CD4-positive, alpha-beta T cell treated with Interleukin-12 subunit alpha and Interleukin-12 subunit beta, for 1 hour (primary cell): Measurements from ENCODE around the gene CTCF.

ENCODE experiments used
- DNase-seq: peaks from one replicate; pipeline ENCODE4 v3.0.0-alpha.2; 2020

Gene CTCF

DNA sequence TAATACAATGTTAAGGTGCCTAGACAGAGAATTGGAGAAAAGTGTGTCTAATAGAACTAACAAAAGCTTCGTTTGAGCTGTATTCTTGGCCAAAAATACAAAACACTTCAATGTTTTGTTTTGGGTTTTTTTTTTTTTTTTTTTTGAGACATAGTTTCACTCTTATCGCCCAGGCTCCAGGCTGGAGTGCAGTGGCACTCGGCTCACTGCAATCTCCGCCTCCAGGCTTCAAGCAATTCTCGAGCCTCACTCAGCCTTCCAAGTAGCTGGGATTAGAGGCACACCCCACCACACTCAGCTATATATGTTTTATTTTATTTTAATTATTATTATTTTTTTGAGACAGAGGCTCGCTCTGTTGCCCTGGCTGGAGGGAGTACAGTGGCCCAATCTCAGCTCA, 44.3 kb downstream of the CTCF start:
- no peak for DNase-seq

DNA sequence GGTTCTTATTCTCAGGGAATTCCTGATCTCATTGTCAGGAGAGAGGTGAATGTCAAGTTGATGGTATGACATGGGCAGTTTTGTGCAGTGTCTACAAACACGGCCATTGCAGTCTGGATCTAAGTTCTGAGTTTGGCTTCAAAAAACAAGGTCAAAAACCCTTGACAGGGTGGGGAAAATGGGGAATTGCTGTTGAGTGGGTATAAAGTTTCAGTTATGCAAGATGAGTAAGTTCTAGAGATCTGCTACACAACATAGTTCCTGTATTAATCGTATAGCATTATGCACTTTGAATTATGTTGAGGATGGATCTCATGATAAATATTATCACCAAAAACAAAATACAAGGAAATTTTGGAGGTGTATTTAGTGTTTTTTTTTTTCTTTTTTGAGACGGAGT, 46.0 kb downstream of the CTCF start:
- no peak for DNase-seq

DNA sequence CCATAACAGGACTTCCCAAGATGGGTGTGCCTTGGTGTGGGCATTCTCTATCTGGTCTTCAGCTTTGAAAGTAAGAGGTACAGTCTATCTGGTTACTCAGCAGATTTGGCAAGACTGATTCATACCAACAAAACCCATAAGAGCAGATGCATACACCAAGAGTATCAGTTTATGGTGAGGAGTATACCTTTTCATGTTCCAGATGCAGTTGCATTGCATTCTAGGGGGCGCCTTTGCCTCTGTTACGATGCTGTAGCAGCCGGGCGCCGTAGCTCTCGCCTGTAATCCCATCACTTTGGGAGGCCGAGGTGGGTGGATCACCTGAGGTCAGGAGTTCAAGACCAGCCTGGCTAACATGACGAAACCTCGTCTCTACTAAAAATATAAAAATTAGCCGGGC, 51.5 kb downstream of the CTCF start:
- DNase-seq, result no peak

DNA sequence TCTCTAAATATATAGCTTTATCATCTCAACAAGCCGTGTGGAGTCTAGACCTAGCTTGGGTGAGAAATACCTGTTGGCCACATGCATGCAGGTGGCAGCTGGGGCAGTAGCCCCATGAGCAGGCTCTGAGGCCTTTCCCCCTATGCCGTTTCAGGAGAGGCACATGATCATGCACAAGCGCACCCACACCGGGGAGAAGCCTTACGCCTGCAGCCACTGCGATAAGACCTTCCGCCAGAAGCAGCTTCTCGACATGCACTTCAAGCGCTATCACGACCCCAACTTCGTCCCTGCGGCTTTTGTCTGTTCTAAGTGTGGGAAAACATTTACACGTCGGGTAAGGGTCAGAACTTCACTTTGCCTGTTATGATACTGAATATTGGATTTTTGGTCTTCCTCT, 65.9 kb downstream of the CTCF start:
- DNase-seq, result no peak

DNA sequence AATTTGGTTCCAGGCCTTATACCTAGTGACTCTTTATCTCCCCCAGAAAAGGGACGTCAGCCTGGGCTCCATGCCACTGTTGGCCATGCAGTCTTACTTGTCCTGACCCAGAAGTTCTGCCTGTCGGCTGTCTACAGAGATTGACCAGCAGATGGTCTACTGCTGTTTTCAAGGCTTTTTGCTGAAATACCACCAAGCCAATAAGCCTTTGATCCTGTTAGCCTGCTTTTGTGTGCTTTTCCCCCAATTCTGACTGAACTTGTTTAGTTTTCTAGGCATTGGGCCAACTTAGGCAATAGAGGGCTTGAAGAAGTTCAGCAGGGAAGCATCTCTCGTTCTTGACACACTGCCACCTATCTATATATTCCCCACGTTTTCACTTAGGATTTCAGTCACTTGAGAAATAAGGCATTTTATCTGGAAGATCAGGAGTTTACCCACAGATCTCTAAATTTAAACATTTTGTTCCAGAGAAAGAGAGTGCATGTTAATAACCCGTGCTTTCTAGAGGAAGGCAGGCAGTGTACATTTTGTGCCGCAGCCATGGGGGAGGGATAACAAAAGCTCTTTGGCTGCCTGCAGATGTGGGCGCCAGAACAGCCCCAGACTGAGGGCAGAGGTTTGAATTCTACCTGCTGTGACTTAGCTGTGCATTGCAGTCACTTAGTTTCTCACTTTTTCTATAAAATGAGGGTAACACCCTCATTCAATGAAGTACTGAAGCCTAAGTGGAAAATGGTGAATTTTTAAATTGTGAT, 70.3 kb downstream of the CTCF start:
- DNase-seq, result no peak

DNA sequence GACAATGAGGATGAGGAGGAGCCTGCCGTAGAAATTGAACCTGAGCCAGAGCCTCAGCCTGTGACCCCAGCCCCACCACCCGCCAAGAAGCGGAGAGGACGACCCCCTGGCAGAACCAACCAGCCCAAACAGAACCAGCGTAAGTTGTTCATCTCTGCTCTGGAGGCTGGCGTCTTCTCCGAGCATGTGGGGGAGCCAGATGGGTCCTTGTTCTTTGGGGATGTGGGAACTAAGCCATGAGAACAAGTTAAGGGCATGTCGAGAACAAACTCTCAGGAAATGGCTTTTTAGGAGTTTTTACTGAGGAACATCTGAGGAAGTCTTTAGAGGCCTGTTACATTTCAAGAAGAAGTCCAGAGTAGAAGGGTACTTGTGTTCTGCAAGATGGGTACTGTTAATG, 74.4 kb downstream of the CTCF start:
- no peak for DNase-seq

DNA sequence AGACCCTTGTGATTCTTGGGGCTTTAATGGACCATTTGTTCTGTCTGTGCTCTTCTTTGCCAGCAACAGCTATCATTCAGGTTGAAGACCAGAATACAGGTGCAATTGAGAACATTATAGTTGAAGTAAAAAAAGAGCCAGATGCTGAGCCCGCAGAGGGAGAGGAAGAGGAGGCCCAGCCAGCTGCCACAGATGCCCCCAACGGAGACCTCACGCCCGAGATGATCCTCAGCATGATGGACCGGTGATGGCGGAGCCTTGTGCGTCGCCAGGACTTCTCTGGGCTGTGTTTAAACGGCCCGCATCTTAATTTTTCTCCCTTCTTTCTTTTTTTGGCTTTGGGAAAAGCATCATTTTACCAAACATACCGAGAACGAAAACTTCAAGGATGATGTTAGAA, 75.3 kb downstream of the CTCF start:
- no peak for DNase-seq

DNA sequence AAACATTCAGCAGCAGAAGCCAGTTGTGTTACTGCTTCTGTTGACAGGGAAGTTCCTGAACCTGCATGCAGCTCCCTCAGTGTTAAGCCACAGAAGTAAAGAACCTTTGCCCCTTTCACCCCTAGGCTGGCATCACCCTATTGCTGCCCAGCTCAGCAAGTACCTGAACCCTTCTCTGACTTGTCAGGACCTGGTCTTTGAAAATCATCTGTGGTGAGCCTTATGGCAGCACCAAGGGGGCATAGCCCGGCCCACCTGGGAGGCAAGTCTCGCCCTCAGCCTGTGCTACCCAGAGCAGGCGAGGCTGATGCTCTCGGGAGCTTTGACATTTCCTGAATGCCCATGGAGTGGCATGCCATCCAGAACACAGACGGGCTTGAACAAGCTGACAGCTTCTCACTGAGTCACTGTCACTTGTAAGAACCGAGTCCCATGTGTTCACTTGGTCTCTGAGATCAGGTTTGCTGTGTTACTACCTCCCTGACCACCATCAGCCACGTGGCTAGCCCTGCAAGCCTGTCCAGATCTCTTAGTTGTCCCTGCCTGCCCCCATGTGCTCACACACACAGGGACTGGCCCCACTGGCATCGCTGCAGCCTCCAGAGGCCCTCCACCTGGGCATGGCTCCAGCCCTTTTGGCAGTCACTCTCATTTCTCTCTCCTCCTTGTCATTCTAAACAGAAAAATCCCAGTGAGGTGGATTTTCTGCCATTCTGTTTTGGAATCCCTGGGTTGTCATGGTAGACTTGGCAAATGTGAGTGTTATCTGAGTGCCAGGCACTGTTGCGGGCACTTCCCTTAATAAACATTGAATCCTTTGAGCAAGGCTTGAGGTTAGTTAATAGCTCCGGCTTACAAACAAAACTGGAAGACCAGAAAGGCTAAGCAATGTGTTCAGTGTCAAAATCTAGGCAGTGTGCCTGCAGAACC, 79.7 kb downstream of the CTCF start:
- no peak for DNase-seq

DNA sequence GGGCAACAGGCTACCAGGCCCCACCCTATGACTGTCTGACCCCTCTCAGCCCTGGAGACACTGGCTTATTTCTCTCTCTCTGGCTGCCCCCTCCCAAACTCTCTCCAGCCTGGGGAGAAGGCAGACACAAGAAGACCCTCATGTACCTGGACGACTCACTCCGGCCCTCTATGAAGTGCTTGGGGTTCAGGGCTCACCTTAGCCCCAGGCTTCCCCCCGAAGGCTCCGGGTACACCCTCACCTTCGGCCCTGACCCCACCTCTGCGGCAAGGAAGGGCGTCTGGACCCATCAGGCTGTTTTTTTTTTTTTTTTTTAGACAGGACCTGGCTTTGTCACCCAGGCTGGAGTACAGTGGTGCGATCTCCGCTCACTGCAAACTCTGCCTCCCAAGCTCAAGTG, 81.7 kb downstream of the CTCF start:
- DNase-seq, result no peak

DNA sequence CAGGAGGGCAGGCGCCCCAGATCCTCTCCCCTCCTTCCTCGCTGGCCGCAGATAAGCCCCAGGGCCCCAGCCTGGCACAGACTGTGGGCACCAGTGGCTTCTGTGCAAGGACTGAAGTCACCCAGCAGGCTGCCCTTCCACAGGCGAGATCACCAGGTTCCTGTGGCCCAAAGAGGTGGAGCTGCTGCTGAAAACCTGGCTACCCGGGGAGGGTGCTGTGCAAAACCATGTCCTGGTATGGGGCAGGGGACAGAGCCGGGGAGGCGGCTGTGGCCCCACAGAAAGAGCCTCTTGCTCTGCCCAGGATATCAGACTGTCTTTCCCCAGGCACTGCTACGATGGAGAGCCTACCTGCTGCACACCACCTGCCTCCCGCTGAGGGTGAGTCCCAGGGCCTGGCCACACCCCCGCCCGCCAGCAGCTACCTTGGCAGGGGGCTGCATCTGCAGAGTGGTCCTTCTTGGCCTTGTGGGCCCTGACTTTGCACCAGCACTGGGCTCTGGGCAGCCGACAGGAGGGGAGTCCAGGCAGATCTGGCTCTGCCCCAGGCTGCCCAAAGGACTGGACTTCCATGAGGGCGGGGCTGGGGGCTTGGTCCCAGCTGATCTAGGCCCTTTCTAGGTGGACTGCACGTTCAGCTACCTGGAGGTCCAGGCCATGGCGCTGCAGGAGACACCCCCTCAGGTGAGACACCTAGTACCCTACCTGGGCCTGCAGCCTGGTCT, 83.2 kb downstream of the CTCF start:
- DNase-seq, result no peak

DNA sequence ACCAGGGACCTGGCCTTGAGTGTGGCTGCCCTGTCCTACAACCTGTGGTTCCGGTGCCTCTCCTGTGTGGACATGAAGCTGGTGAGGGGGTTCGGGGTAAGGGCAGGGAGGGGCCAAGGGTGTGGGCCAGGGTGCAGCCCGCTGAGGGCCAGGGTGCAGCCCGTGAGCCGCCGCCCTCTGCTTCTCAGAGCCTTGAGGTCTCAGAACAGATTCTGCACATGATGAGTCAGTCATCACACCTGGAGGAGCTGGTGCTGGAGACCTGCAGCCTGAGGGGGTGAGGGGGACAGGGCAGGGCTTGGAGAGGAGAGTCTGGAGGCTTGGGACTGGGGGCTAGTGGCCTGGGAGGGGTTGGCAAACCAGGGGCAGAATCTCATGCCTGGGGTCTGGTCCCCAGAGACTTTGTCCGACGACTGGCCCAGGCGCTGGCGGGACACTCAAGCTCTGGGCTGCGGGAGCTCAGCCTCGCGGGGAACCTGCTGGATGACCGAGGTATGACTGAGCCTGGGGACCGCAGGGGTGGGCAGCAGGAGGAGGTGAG, 84.9 kb downstream of the CTCF start:
- no peak for DNase-seq

DNA sequence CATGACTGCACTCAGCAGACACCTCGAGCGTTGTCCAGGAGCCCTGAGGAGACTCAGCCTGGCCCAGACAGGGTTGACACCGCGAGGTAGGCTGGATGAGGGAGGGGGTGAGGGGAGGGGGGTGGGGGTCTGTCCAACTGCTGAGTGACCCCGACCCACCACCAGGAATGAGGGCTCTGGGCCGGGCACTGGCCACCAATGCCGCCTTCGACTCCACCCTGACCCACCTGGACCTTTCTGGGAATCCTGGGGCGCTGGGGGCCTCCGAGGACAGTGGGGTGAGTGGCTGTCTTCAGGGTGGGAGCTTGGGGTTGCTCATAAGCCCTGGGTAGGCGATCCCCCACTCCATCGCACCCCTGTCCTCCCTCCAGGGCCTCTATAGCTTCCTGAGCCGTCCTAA, 85.4 kb downstream of the CTCF start:
- no peak for DNase-seq

DNA sequence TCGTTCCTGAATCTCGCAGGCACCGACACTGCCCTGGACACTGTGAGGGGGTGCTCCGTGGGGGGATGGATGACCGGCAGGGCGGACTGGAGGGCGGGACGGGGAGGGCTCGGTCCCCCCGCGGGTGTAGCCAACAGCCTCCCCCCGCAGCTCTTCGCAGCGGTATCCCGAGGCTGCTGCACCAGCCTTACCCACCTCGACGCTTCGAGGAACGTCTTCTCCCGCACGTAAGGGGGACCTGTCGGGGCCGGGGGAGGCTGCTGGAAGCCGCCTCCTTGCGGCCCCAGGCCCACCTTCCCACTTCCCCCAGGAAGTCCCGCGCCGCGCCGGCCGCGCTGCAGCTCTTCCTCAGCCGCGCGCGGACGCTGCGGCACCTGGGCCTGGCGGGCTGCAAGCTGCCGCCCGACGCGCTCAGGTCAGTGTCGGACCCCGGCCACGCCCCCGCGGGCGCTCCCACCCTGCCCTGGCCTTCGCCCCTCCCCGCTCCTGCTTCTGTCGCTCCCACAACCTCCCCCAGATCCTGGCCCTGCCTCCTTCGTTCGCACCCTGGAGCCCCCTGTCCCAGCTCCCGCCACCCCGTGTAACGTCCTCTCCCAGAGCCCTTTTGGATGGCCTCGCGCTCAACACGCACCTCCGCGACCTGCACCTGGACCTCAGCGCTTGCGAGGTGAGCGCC, 85.9 kb downstream of the CTCF start:
- no peak for DNase-seq

DNA sequence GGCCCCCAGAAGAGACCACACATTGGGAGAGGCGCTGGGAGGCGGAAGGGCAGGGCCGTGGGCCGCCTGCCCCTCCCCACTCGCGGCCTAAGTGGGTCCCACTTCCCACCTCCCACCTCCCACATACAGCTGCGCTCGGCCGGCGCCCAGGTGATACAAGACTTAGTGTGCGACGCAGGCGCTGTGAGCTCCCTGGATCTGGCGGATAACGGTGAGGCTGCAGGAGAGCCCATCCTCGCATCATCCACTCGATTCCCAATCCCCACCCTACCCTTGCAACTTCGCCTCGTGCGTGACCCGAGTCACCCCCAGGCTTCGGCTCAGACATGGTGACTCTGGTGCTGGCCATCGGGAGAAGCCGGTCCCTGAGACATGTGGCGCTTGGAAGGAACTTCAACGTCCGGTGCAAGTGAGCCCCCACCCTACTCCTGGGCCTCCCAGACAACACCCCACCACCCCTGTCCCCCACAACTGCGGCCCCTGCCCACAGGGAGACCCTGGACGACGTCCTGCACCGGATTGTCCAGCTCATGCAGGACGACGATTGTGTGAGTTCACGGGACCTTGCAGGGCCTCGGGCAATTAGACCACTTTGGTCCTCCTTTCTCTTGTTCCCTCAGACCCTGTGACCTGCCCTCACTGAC, 86.6 kb downstream of the CTCF start:
- no peak for DNase-seq

DNA sequence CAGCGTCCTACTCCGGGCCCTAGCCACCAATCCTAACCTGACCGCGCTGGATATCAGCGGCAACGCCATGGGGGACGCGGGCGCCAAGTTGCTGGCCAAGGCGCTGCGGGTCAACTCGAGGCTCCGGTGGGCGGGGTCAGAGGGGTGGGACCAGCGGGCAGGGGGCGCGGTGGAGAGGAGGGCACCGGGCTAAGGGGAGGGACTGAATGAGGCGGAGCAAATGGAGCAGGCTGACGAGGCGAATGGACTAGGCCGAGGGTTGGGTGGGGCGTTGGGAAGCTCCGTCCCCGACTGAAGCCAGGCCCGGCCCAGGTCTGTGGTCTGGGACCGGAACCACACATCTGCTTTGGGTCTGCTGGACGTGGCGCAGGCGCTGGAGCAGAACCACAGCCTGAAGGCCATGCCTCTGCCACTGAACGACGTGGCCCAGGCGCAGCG, 87.2 kb downstream of the CTCF start:
- no peak for DNase-seq

DNA sequence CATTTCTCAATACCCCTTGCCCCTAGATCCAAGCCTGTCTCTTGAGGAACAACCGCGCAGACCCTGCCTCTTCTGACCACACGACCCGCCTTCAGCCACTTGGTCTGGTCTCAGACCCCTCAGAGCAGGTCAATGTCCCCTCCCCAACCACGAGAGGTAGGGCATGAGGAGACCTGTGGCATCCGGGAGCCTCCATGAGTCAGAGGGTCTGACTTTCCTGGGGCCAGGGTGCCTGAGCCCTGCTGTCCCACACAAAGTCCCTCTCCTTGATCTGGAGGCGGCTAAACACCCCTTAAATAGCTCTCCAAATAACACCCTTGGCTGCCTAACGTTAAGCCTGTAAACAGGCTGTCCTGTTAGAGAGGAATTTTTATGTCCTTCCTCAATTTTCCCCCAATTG, 87.7 kb downstream of the CTCF start:
- DNase-seq, result no peak

DNA sequence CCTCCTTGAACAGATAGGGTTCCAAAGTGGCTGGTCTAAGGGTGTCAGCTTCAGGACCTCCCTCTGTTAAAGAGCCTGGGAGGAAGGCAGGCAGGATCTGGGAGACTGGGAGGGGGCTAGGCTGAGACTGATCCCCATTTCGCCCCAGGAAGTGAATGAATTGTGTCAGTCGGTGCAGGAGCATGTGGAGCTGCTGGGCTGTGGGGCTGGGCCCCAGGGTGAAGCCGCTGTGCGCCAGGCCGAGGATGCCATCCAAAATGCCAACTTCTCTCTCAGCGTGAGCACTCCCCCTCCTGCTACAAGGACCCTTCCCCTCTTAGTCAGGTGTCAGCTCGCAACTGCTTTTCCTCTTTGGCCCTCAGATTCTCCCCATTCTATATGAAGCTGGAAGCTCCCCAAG, 88.7 kb downstream of the CTCF start:
- no peak for DNase-seq

DNA sequence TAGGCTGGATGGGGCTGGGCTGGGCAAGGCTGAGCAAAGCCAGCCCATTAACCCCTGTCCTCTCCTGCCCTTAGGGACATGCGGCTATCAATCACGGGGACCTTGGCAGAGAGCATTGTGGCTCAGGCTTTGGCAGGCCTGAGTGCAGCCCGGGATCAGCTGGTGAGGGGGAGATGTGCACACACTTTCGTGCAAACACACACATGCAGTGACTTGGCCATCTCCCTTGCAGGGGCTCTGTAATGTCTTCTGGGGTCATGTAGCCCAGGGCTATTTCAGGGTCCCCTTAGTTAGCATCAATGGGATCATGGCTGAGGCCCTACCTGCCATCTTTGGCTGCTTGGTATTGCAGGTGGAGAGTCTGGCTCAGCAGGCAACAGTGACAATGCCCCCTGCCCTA, 89.5 kb downstream of the CTCF start:
- no peak for DNase-seq

DNA sequence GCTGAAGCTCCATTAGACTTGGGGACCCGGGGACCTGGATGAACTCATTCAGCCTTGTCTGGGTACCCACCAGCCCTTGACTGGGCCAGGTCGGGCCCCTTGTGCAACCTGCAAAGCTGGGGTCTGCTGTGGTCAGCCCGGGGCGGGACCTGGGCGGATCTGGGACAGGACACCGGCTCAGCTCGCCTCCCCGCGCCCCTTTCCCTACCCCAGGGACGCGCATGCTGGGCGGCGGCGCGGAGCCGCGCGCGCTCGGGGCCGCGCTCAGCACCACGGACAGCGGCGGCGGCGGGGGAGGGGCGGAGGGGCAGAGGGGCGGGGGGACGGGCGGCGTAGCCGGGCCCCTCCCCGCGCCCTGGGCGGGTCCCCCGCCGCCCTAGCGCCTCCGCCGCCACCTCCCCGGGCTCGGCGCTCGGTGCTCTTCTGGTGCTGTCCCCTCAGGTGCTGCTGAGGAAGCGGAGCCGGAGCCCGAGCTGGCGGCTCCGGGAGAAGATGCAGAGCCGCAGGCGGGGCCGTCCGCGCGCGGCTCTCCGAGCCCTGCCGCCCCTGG, 90.3 kb downstream of the CTCF start:
- DNase-seq, result no peak

DNA sequence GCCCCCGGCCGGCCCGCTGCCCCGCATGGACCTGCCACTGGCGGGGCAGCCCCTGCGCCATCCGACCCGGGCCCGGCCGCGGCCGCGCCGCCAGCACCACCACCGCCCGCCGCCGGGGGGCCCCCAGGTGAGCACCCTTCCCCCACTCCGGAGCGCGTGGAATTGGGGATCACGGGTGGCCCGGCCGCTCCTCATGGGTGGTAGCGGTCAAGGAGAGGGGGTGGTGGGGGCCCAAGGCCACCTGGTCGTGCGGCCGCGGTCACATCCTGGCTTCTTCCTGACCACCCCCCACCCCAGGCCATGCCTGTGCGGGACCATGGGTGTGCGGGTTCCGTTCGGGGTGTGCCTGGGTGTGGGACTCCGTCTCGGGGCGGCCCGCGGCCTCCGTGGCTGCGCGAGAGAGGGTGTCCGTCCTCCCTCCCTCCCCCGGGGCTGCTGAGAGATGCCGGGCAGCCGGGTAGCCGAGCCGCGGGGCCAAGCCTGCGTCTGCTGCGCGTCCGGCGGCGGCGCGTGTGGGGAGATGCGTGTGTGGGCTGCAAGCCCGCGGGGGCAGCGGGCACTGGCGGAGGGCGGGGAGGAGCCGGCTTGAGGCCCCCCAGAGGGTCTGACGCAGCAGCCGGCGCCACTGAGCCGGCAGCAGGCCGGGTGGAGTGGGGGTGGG, 90.9 kb downstream of the CTCF start:
- no peak for DNase-seq

DNA sequence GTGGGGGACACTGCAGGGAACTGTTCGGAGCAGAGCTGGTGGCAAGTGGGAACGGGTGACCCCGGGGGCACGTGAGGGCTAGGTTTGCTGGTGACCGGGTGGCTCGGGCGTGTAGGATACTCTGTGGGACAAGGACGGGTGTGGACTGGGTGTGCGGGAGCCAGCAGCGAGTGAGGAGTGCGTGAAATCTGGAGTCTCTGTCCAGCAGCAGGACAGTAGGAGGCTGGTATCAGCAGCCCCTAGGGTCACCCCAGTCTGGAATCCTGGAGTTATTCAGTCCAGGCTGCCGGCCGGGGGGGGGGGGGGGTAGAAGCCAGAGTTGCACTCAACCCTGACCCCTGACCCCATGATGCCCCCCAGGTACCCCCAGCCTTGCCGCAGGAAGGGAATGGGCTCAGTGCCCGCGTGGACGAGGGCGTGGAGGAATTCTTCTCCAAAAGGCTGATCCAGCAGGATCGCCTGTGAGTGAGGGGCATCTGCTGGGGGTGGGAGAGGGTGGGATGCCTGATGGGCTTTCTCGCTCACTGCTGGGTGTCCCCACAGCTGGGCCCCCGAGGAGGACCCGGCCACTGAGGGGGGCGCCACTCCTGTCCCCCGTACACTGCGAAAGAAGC, 91.6 kb downstream of the CTCF start:
- no peak for DNase-seq
